GM15510 (cell line): ENCODE data around the gene MCIDAS.

Experiments used
- POLR2A ChIP-seq: IDR thresholded peaks from 3 replicates; pipeline ENCODE4 v1.6.1; 2011; ENCODE audit warnings: borderline replicate concordance; ENCODE audit not compliant: insufficient read length; ENCODE audit errors: extremely low read depth

MCIDAS gene

DNA sequence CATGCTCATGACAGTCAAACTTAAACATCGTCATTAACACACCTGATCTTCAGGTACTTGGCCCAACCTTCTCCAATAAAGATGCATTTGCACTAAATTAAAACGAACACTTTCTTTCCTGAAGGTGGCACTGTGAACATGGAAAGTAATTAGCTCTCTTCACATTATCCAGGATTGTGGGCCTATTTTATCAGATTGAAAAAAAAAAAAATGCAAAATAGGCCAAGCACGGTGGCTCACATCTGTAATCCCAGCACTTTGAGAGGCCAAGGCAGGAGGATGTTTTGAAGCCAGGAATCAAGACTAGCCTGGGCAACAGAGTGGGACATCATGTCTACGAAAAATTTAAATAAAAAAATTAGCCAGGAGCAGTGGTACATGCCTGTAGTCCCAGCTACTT is 39.7 kb downstream of the MCIDAS start:
- no peak for TF ChIP-seq POLR2A

DNA sequence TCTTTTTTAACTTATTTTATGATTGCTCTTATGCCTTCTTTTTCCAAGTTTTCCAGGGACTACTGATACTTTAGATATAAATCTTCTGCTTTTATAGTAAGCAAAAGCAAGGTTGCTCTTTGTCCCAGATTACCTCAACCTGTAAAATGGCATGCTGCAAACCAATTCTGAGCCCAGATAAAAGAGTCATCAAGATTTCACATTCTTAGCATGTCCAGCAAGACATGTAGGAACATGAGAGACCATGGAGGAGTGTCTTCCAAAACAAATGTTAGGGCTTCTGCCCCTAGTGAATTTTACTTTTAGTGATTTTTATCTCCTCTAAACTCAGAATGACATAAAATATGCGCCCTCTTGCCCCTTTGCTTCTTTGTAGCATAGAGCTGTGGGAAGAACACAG is 47.1 kb downstream of the MCIDAS start:
- no peak for TF ChIP-seq POLR2A

DNA sequence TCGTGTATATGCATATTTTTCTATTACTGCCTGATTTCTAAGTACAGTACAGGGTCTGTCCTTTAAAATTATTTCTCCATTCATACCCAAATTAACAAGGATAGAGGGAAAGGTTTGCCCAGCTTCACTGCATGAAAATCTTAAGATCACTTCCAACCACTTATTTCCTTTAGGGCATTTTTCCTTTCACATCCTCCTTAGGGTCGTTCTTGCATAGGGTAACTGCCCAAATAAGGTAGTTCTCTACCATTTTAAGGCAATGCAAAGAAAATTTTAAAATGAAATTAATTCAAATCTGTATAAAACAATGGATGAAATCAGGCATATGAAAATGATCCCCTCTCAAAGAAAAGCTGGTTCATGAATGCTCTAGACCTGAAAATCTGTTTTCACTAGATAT is 50.0 kb downstream of the MCIDAS start:
- TF ChIP-seq POLR2A = no peak

DNA sequence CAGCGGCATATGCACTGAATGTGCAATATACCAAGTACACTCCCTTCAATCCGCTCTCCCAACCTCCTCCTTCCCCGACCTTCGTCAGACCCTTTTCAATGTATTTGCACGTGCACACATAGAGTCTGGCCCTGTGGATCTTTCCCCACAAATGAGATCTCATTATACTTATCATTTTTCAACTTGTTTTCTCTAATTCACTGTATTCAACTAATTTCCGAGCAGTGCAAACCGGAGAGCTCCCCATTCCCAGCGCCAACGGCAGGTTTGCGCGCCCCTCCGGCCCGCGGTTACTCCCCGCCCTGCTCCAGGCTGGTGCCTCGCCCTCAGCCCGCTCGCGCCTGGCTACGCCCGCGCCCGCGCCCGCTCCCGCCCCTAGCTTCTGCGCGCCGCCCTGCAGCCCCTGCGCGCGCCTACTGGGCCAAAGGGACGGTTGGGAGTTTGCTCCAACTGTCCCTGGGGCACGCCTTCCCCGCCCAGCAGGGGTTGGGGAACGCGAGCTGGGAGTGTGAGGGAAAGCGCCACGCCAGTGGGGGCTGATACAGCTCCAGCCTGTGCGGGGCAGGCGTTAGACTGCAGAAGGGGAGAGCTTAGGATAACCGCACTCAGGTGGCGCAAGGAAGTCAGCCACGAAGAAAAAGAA is 50.8 kb downstream of the MCIDAS start:
- no peak for TF ChIP-seq POLR2A

DNA sequence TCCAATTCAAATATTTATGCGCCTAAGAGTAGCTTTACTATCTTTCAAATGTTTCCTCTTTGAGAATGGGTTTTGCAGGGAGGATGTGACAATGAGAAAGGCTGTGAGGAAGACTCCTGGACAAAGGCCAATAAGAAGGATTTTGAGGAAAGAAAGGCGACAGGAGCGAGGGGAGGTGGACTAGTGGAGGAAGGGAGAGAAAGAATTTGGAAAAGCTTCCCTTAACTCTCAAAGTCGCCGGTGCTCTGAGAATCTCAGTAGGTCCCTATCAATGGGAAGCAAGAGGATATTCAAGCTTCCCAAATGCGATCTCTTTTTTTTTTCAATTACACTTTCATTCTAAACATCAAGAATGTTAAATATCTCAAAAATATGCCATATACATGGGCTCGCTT is 51.3 kb downstream of the MCIDAS start:
- no peak for TF ChIP-seq POLR2A

DNA sequence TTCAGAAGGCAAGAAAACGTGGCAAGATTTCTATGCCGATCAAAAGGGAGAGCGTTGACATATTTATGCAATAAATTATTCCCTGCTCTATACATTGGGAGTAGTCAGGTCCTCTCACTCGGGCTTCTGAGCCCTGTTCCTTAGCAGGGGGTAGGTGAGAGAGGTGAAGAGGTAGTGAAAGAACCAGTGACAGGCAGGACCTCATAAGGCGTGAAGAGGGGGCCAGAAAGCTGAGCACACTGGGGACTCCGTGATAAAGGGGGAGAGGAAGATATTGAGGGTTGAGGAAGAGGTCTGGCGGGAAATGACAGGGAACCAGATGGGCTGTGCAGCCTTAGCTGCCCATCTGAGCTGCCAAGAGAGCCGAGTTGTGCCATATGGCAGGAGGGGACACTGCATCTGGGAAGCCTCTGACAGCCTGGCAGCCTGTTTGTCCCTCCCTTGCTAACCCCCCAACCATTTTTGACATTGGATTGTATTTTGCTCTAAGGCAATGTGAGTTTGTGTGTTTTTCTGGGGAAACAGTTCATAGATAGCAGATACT is 53.4 kb downstream of the MCIDAS start:
- no peak for TF ChIP-seq POLR2A

DNA sequence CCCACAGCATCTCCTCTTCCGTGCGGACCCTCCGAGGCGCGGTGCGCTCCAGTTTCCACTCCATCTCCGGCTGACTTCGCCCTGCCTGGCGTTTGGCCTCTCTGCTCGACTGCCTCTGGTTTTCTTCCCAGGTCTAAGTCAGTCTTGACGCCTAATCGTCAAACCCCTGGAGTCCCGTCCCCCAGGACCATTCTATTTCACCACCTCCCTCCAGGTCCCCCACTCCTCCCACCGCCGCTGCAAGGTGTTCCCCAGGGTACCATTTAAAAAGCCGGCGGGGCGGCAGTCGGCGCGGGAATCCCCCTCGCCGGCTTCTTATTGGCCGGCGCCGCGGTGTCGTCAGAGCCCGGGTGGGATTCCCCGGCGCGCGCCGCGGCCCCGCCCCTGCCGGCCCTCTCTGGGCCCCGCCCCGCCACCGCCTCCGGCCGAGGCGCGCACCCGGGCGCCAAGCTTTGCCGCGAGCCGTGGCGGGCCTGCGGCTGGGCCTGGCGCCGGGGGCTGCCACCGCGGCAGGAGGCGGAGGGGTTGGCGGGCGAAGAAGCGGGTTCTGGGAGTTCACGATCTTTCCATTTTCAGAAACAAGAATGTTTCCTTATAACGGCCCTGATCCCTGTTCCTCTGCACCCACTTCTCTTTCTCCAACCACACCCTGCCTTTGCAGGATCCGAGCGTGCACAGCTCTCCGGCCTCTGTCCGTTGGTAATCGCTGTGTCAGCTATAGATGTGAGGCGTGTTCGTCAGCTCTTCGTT is 54.0 kb downstream of the MCIDAS start, which contains the start of gene CDC20B:
CDC20B (minus strand) TSS at position 241 of the 750 bp plus-strand sequence; CDS start at position 64, 177 bp downstream.
- TF ChIP-seq POLR2A = no peak

DNA sequence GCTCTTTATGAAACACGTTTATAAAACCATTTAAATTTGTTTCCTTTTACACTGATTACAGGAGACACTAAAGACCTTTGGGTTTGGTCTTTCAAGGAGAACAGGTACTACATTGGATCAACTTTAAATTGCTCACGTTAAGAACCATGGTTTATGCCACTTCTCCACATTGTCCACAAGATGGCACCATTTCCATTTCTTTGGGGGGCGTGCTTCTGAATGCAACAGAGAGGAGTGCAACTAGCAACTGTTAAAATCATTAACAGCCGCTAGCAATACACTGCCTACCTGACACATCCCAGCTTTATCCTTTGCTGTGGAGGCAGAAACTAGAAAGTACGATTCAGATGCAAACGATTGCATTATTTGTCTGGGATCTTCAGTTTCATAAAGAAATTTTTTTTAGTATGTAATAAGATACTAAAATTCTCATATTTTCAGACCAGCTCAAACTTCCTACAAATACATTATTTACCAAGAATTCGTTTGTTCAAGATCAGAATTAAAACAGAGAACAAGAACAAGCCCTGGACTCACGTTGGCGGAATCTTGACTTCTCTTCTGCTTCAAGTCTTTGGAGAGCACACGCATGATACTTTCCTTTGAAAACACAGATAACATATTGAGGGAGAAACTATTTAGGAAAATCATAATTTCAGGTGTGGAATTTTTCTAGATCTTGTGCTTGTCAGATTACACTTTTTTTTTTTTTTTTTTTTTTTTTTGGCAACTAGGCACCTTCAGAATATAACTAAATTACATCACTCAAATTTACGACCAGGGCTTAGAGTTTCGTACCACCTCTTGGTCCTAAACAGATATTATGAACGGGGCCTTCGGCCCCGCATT is 54.8 kb downstream of the MCIDAS start:
- no peak for TF ChIP-seq POLR2A

DNA sequence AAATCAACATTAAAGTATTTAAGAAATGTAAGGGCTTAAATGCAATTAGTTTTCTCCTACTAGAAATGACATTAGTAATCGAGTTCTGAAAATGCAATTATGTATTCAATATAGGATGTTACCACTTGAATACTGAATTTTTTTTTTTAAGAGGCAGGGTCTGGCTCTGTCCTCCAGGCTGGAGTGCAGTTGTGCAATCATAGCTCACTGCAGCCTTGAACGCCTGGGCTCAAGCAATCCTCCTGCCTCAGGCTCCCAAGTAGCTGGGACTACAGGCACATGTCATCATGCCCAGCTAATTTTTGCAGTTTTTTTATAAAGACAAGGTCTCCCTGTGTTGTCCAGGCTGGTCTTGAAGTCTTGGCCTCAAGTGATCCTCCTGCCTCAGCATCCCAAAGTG is 55.6 kb downstream of the MCIDAS start:
- TF ChIP-seq POLR2A = no peak
